PC-9 (cell line): ENCODE data around the gene RAD23A. TPM values are rescaled to one million over a fixed set of nuclear protein-coding genes. Genes with fewer than 3 reads are reported as not detected.

Source experiments
- BruUV-seq: library from RNA; stranded (reverse); fragments of 400-500 nt; replicated peaks from 2 replicates; lab custom pipeline; 2021; lab: Mats Ljungman, UMichigan
- CTCF ChIA-PET: fragments of 300-600 bp; sonication (Branson Sonifier 250); formaldehyde crosslinking; loops from one replicate; lab custom pipeline; 2022; ENCODE audit warnings: antibody characterized with exemption; lab: Charles Lee
- POLR2A ChIA-PET: fragments of 300-600 bp; sonication (Branson Sonifier 250); formaldehyde crosslinking; loops from one replicate; lab custom pipeline; 2022; ENCODE audit warnings: antibody characterized with exemption; ENCODE audit not compliant: unreplicated experiment; lab: Charles Lee
- DNase-seq, 2 experiments: peaks; one replicate each; pipeline versions ENCODE4 v3.0.0 to v3.0.0-alpha.2; 2015 to 2022; ENCODE audit warnings: mixed read lengths in 1 of 2
- H2AFZ ChIP-seq: fragments of 200-600 bp; sonication (generic); 2 replicates; pipeline ENCODE4 v1.8.1; 2017; ENCODE audit warnings: antibody characterized with exemption
- H3F3A ChIP-seq: fragments of 200-600 bp; sonication (generic); 2 replicates; pipeline ENCODE4 v1.8.1; 2017; ENCODE audit warnings: antibody characterized with exemption, mild to moderate bottlenecking, low read depth; ENCODE audit not compliant: insufficient read depth
- H3K27ac ChIP-seq: fragments of 200-600 bp; sonication (generic); 2 replicates; pipeline ENCODE4 v1.6.1; 2016; ENCODE audit warnings: mixed run types
- H3K27me3 ChIP-seq: fragments of 200-600 bp; sonication (generic); 2 replicates; pipeline ENCODE4 v1.6.1; 2016; ENCODE audit warnings: low read depth, mixed run types; ENCODE audit not compliant: insufficient read depth
- H3K36me3 ChIP-seq: fragments of 200-600 bp; sonication (generic); 2 replicates; pipeline ENCODE4 v1.6.1; 2016; ENCODE audit warnings: low read depth, mixed run types
- H3K4me1 ChIP-seq: fragments of 200-600 bp; sonication (generic); replicated peaks from 2 replicates; pipeline ENCODE4 v1.6.1; 2016; ENCODE audit warnings: mixed run types; ENCODE audit not compliant: insufficient read depth
- H3K4me2 ChIP-seq: fragments of 200-600 bp; sonication (generic); 2 replicates; pipeline ENCODE4 v1.6.1; 2017; ENCODE audit warnings: mixed run types
- H3K4me3 ChIP-seq: fragments of 200-600 bp; sonication (generic); 2 replicates; pipeline ENCODE4 v1.6.1; 2016; ENCODE audit warnings: mixed run types
- H3K79me2 ChIP-seq: fragments of 200-600 bp; sonication (generic); 2 replicates; pipeline ENCODE4 v1.6.1; 2017; ENCODE audit warnings: low read depth, mixed run types
- H3K9me2 ChIP-seq: fragments of 200-600 bp; sonication (generic); 2 replicates; pipeline ENCODE4 v1.8.1; 2017; ENCODE audit warnings: mild to moderate bottlenecking; ENCODE audit not compliant: insufficient read depth
- H3K9me3 ChIP-seq: fragments of 200-600 bp; sonication (generic); 2 replicates; pipeline ENCODE4 v1.8.1; 2016; ENCODE audit warnings: low read depth; ENCODE audit not compliant: insufficient read depth
- H4K20me1 ChIP-seq: fragments of 200-600 bp; sonication (generic); 2 replicates; pipeline ENCODE4 v1.8.1; 2017; ENCODE audit not compliant: insufficient read depth
- EZH2 ChIP-seq: fragments of 200-600 bp; sonication (generic); IDR thresholded peaks from 2 replicates; pipeline ENCODE4 v1.8.0; 2017; ENCODE audit warnings: antibody characterized with exemption, low read depth
- intact Hi-C: fragments of 100-400 bp; cut with micrococcal nuclease; formaldehyde crosslinking; loops from one replicate; pipeline ENCODE4 v1.10.0; 2022; ENCODE audit not compliant: unreplicated experiment
- total RNA-seq: library from RNA; stranded (reverse); gene quantifications from 2 replicates; pipeline ENCODE4 v1.2.3, GENCODE V29; 2021
- TF ChIP-seq, protein P1 (sequence below): fragments of 200-600 bp; sonication (generic); conservative IDR thresholded peaks from 2 replicates; pipeline ENCODE4 v1.6.1; 2017; ENCODE audit warnings: mixed run types, antibody characterized with exemption, mild to moderate bottlenecking, moderate library complexity

Gene RAD23A
- total RNA-seq, 1 experiment from 2014 or later: 186 TPM

GRCh38 chr19:12994701-12995595 is 49.3 kb downstream of the RAD23A start, which contains the start of gene NFIX:
TSS of gene NFIX (plus strand) at chr19:12995475. CDS start at chr19:12995838, 363 bp downstream.
- peak within 1 kb of the TSS; percentile 59 for H3K4me3 ChIP-seq
- peaks cover 5% of the 10 kb centered on the region; the same call in 1 of the 2 replicates for H3K4me1 ChIP-seq
- no peaks in the 10 kb centered on the region for H3K79me2 ChIP-seq
- BruUV-seq: no TSS peak
- H3K9me2 ChIP-seq: no peaks in the 10 kb centered on the region
- peaks cover 27% of the 10 kb centered on the region for H3K27me3 ChIP-seq
- H3F3A ChIP-seq: peaks cover 27% of the 10 kb centered on the region; the same call in 1 of the 2 replicates
- DNase-seq: peak in 1 of 2 experiments; percentile 54
- H4K20me1 ChIP-seq: no peaks in the 10 kb centered on the region
- H3K36me3 ChIP-seq: no peaks in the 10 kb centered on the region
- TF ChIP-seq EZH2: no peak
- TF ChIP-seq, protein P1, sequence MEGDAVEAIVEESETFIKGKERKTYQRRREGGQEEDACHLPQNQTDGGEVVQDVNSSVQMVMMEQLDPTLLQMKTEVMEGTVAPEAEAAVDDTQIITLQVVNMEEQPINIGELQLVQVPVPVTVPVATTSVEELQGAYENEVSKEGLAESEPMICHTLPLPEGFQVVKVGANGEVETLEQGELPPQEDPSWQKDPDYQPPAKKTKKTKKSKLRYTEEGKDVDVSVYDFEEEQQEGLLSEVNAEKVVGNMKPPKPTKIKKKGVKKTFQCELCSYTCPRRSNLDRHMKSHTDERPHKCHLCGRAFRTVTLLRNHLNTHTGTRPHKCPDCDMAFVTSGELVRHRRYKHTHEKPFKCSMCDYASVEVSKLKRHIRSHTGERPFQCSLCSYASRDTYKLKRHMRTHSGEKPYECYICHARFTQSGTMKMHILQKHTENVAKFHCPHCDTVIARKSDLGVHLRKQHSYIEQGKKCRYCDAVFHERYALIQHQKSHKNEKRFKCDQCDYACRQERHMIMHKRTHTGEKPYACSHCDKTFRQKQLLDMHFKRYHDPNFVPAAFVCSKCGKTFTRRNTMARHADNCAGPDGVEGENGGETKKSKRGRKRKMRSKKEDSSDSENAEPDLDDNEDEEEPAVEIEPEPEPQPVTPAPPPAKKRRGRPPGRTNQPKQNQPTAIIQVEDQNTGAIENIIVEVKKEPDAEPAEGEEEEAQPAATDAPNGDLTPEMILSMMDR: no peak
- peak within 1 kb of the TSS; percentile 80 for H3K4me2 ChIP-seq
- POLR2A ChIA-PET: no interaction called here
- CTCF ChIA-PET: no interaction called here
- H3K27ac ChIP-seq: no peak within 1 kb of the TSS
- H3K9me3 ChIP-seq: no peaks in the 10 kb centered on the region
- H2AFZ ChIP-seq: peak within 1 kb of the TSS; percentile 70
- intact Hi-C loops: no loop called here

DNA sequence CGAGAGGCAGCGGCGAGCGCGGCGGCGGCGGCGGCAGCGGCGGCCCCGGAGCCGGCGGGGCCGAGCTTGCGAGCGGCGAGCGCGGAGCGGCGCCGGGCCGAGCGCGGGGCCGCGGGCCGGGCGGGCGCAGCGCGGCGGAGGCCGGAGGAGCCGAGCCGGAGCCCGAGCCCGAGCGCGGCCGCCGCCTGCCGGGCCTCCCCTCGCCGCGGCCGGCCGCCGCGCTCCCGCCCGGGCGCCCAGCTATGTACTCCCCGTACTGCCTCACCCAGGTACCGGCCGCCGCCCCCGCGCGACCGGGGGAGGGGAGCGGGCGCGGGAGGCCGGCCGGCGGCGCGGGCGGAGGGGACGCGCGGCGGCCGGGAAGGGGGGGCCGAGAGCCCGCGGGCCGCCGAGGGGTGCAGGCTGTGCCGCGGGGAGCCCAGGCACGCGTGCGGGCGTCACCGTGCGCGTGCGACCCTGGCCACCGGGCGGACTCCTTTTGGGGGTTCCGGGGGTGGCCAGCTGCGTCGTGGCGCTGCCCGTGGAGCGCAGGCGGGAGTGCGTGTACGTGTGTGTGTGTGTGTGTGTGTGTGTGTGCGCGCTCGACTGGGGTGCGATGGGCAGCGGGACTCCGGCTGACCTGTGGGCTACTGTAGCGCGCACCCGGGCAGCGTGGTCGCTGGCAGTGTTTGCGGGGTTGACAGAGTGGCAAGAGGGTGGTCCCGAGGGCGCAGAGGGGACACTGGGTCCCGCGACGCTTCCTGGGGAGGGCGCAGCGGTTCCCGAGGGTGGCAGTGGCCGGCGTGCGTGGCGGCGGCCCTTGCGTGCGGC is 50.1 kb downstream of the RAD23A start:
- POLR2A ChIA-PET: interaction anchor here (0.6 kb wide), 1 partner anchor 18 kb away, joined by 3 read pairs; no protein-coding TSS in a partner anchor
- Histone ChIP-seq H3K4me1 (peaks cover 5% of the 10 kb centered on the region; the same call in 1 of the 2 replicates), H2AFZ (no peak overlapping the region), H3K9me2 (no peaks in the 10 kb centered on the region), H3K36me3 (no peaks in the 10 kb centered on the region), H3K9me3 (no peaks in the 10 kb centered on the region), H3K4me2 (peak overlapping the region; percentile 78), H3F3A (peaks cover 27% of the 10 kb centered on the region; the same call in 1 of the 2 replicates), H3K27me3 (peaks cover 27% of the 10 kb centered on the region), H3K79me2 (no peaks in the 10 kb centered on the region), H4K20me1 (no peaks in the 10 kb centered on the region), H3K27ac (no peak overlapping the region), H3K4me3 (peak overlapping the region; percentile 52; the same call in 1 of the 2 replicates)
- intact Hi-C loops: no loop called here
- peak in 1 of 2 experiments; percentile 31 for DNase-seq
- no peak for TF ChIP-seq EZH2
- TF ChIP-seq, protein P1: no peak
- BruUV-seq: no TSS peak
- CTCF ChIA-PET: no interaction called here
